Mesenchymal stem cell (in vitro differentiated cells and primary cell): Measurements from ENCODE around the gene C11orf54. TPM values are rescaled to one million over a fixed set of nuclear protein-coding genes. Genes with fewer than 3 reads are reported as not detected.

Experiments
- DNase-seq: peaks from one replicate; pipeline ENCODE4 v3.0.0-alpha.2; 2013
- H2AFZ ChIP-seq: one replicate; pipeline ENCODE4 v1.6.1; 2013; ENCODE audit warnings: low read depth, mild to moderate bottlenecking, control low read depth, inconsistent platforms, low read length, moderate library complexity
- H2AK5ac ChIP-seq: 2 replicates; pipeline ENCODE4 v1.6.1; 2013; ENCODE audit warnings: low read length, moderate library complexity, mild to moderate bottlenecking, inconsistent platforms; ENCODE audit not compliant: severe bottlenecking
- H2BK120ac ChIP-seq: one replicate; pipeline ENCODE4 v1.6.1; 2013; ENCODE audit warnings: low read depth, mild to moderate bottlenecking, inconsistent platforms, low read length, moderate library complexity
- H2BK12ac ChIP-seq, 2 experiments: one replicate each; pipeline ENCODE4 v1.6.1; 2013; ENCODE audit warnings: inconsistent platforms in 2 of 2, low read length in 2 of 2, mild to moderate bottlenecking in 2 of 2, moderate library complexity in 2 of 2, control low read depth in 1 of 2
- H2BK15ac ChIP-seq: one replicate; pipeline ENCODE4 v1.6.1; 2013; ENCODE audit warnings: mild to moderate bottlenecking, low read depth, inconsistent platforms; ENCODE audit not compliant: poor library complexity, severe bottlenecking
- H2BK5ac ChIP-seq: 2 replicates; pipeline ENCODE4 v1.6.1; 2013; ENCODE audit warnings: low read depth, mild to moderate bottlenecking, low read length, control low read depth, inconsistent platforms; ENCODE audit not compliant: poor library complexity, severe bottlenecking
- H3K14ac ChIP-seq, 2 experiments: one replicate each; pipeline ENCODE4 v1.6.1; 2013; ENCODE audit warnings: inconsistent platforms in 2 of 2, low read length in 2 of 2, control low read depth in 1 of 2, mild to moderate bottlenecking in 1 of 2, moderate library complexity in 1 of 2
- H3K18ac ChIP-seq, 2 experiments: one replicate each; pipeline ENCODE4 v1.6.1; 2013; ENCODE audit warnings: inconsistent platforms in 2 of 2, low read length in 2 of 2, control low read depth in 1 of 2, low read depth in 1 of 2, mild to moderate bottlenecking in 1 of 2
- H3K23ac ChIP-seq, 2 experiments: one replicate each; pipeline ENCODE4 v1.6.1; 2013; ENCODE audit warnings: inconsistent platforms in 2 of 2, low read length in 2 of 2, mild to moderate bottlenecking in 2 of 2, moderate library complexity in 2 of 2, control low read depth in 1 of 2
- H3K27ac ChIP-seq: 2 replicates; pipeline ENCODE4 v1.5.1; 2013; ENCODE audit warnings: mild to moderate bottlenecking, moderate library complexity, low read length, control low read depth, inconsistent platforms; ENCODE audit not compliant: poor library complexity, severe bottlenecking
- H3K27me3 ChIP-seq, 2 experiments: 2 replicates each; pipeline versions ENCODE4 v1.6.1 to v1.7.0; 2013; ENCODE audit warnings: low read length in 2 of 2, mild to moderate bottlenecking in 2 of 2, moderate library complexity in 2 of 2, control low read depth in 1 of 2, inconsistent platforms in 1 of 2; ENCODE audit not compliant: control insufficient read depth in 1 of 2, insufficient read depth in 1 of 2
- H3K36me3 ChIP-seq, 2 experiments: 2 replicates each; pipeline versions ENCODE4 v1.6.1 to v1.7.0; 2013; ENCODE audit warnings: low read length in 2 of 2, control low read depth in 1 of 2, inconsistent platforms in 1 of 2, low read depth in 1 of 2, mild to moderate bottlenecking in 1 of 2; ENCODE audit not compliant: insufficient read depth in 2 of 2, control insufficient read depth in 1 of 2
- H3K4ac ChIP-seq, 2 experiments: one replicate each; pipeline ENCODE4 v1.6.1; 2013; ENCODE audit warnings: inconsistent platforms in 2 of 2, low read length in 2 of 2, mild to moderate bottlenecking in 2 of 2, moderate library complexity in 2 of 2, control low read depth in 1 of 2, low read depth in 1 of 2
- H3K4me1 ChIP-seq: 2 replicates; pipeline ENCODE4 v1.6.1; 2013; ENCODE audit warnings: low read depth, low read length, control low read depth; ENCODE audit not compliant: control insufficient read depth, insufficient read depth
- H3K4me2 ChIP-seq: 2 replicates; pipeline ENCODE4 v1.6.1; 2013; ENCODE audit warnings: low read length, mild to moderate bottlenecking, inconsistent platforms; ENCODE audit not compliant: poor library complexity, severe bottlenecking
- H3K4me3 ChIP-seq, 2 experiments: 2 replicates each; pipeline versions ENCODE4 v1.5.1 to v1.7.0; 2013; ENCODE audit warnings: low read length in 2 of 2, mild to moderate bottlenecking in 2 of 2, control low read depth in 1 of 2, low read depth in 1 of 2; ENCODE audit not compliant: insufficient read depth in 1 of 2
- H3K79me1 ChIP-seq: replicated peaks from 2 replicates; pipeline ENCODE4 v1.6.1; 2013; ENCODE audit warnings: mild to moderate bottlenecking, control low read depth, low read length, inconsistent platforms; ENCODE audit not compliant: poor library complexity, severe bottlenecking
- H3K9ac ChIP-seq: 2 replicates; pipeline ENCODE4 v1.7.0; 2013; ENCODE audit warnings: mild to moderate bottlenecking, low read length, moderate library complexity
- H3K9me3 ChIP-seq: 2 replicates; pipeline ENCODE4 v1.7.0; 2013; ENCODE audit warnings: mild to moderate bottlenecking, low read length; ENCODE audit not compliant: control insufficient read depth
- H4K8ac ChIP-seq: one replicate; pipeline ENCODE4 v1.6.1; 2013; ENCODE audit warnings: inconsistent platforms, mild to moderate bottlenecking, low read length, moderate library complexity
- H4K91ac ChIP-seq: one replicate; pipeline ENCODE4 v1.6.1; 2013; ENCODE audit warnings: mild to moderate bottlenecking, low read length, inconsistent platforms
- WGBS: methylation state at CpG from one replicate; pipeline ENCODE4 v1.1.7; 2013; ENCODE audit warnings: mixed read lengths; 5-methylcytosine and 5-hydroxymethylcytosine counted together
- small RNA-seq: library from polyadenylated mRNA; stranded (forward); fragments of <200 nt; extraction: miRNeasy Mini kit (QIAGEN cat#:217004); gene quantifications from one replicate; pipeline ENCODE3, GENCODE V24; 2013; ENCODE audit warnings: low read depth

Gene C11orf54

DNA sequence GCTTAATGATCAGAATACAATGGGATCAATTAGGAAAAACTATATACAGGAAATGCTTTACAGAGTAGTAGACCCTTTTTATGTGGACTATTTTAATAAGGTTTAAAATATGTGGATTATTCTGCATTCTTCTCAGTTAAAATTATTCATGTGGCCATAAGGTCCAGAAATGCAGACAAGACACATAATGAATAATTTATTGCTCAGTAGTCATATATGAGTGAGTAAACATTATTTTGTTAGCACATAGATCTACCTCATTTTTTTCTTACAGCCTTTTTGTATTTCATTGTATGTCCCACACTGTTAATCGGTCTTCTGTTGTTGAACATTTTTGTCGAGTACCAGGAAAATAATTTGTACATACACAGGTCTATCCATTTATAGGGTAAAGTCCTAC lies 63.4 kb downstream of the C11orf54 start:
- Histone ChIP-seq H2BK15ac (no peak overlapping the region), H4K8ac (no peak overlapping the region), H2BK5ac (no peak overlapping the region), H3K14ac (no peak overlapping the region), H3K36me3 (peaks cover 31 to 89% of the 10 kb centered on the region in 2 experiments), H3K4me2 (no peak overlapping the region), H3K79me1 (peaks cover 20% of the 10 kb centered on the region), H2AFZ (no peak overlapping the region), H2BK12ac (no peak overlapping the region), H3K27me3 (no peaks in the 10 kb centered on the region), H3K27ac (no peak overlapping the region), H3K4me3 (no peak overlapping the region), H3K9ac (no peak overlapping the region), H3K18ac (no peak overlapping the region), H3K23ac (no peak overlapping the region), H2AK5ac (no peak overlapping the region), H2BK120ac (no peak overlapping the region), H4K91ac (no peak overlapping the region), H3K4ac (no peak overlapping the region), H3K4me1 (no peaks in the 10 kb centered on the region), H3K9me3 (no peaks in the 10 kb centered on the region)
- 100% methylated on average over 2 of the region's 2 CpGs for WGBS
- DNase-seq: no peak

- 100% methylated on average over 3 of the region's 3 CpGs for WGBS
- Histone ChIP-seq H3K4me1 (no peaks in the 10 kb centered on the region), H3K4me3 (no peak overlapping the region), H2BK15ac (no peak overlapping the region), H3K36me3 (peaks cover 40 to 87% of the 10 kb centered on the region in 2 experiments), H3K18ac (no peak overlapping the region), H3K79me1 (peaks cover 20% of the 10 kb centered on the region), H3K23ac (no peak overlapping the region), H3K4ac (no peak overlapping the region), H2BK120ac (no peak overlapping the region), H2AK5ac (no peak overlapping the region), H4K8ac (no peak overlapping the region), H2BK5ac (no peak overlapping the region), H3K27ac (no peak overlapping the region), H3K14ac (no peak overlapping the region), H3K9ac (no peak overlapping the region), H3K27me3 (no peaks in the 10 kb centered on the region), H3K4me2 (no peak overlapping the region), H4K91ac (no peak overlapping the region), H2BK12ac (no peak overlapping the region), H2AFZ (no peak overlapping the region), H3K9me3 (no peaks in the 10 kb centered on the region)
- DNase-seq: no peak
These were observed 66.5 kb downstream of the C11orf54 start for GRCh38 chr11:93807980-93808379.

DNA sequence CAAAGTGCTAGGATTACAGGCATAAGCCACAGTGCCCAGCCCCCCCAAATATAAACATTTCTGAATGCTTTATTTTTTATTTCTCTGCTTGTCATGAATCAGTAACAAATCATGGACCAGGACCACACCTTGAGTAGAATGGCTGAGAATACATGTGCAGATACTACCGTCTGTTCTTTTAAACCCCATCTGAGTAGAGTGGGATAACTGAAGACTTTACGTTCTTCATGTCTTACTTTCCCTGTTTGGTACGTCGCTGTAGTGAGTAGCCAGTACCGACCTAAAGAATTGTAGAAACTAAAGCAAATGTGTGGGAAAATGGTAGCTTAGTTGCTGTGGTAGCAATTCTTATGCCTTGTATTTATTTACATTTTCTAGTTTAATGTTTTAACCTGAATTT lies 72.5 kb downstream of the C11orf54 start:
- Histone ChIP-seq H2BK120ac (no peak overlapping the region), H3K36me3 (peaks cover 34 to 71% of the 10 kb centered on the region in 2 experiments), H3K14ac (no peak overlapping the region), H3K4me3 (no peak overlapping the region), H4K91ac (no peak overlapping the region), H3K27me3 (no peaks in the 10 kb centered on the region), H3K4me1 (no peaks in the 10 kb centered on the region), H2BK5ac (no peak overlapping the region), H3K23ac (no peak overlapping the region), H3K27ac (no peak overlapping the region), H3K4me2 (no peak overlapping the region), H2BK15ac (no peak overlapping the region), H3K9ac (no peak overlapping the region), H3K4ac (no peak overlapping the region), H3K79me1 (peaks cover 13% of the 10 kb centered on the region), H3K18ac (no peak overlapping the region), H4K8ac (no peak overlapping the region), H2AK5ac (no peak overlapping the region), H2AFZ (no peak overlapping the region), H2BK12ac (no peak overlapping the region), H3K9me3 (no peaks in the 10 kb centered on the region)
- no peak for DNase-seq
- 94% methylated on average over 4 of the region's 5 CpGs for WGBS

Small RNA genes lying within 50 kb of the gene (small RNA-seq; reads per million reads assigned to genes)
- gene RF00019: not detected
- gene RF00493: 24.2 reads per million, percentile 87 among the genes with 10 or more reads in this experiment
- not detected for gene SCARNA9
- gene SNORA1: not detected
- gene SNORA18: not detected
- not detected for gene SNORA25
- gene SNORA32: not detected
- gene SNORA40: not detected
- not detected for gene SNORA8
- gene SNORD5: not detected
- 1,876 reads per million, percentile 98 among the genes with 10 or more reads in this experiment for gene SNORD6
